IMR-90 (cell line): ENCODE data around the gene TSSC4. TPM values are rescaled to one million over a fixed set of nuclear protein-coding genes. Genes with fewer than 3 reads are reported as not detected.

Source experiments
- ATAC-seq: fragments of 200-7000 bp; cut with Tn5 transposase; 2 replicates; pipeline ENCODE4 v1.9.1; 2020; ENCODE audit warnings: low read depth, mild to moderate bottlenecking, moderate library complexity
- BruUV-seq: library from RNA; stranded (reverse); fragments of 400-500 nt; replicated peaks from 2 replicates; lab custom pipeline; 2021; lab: Mats Ljungman, UMichigan
- CTCF ChIA-PET: fragments of 300-600 bp; formaldehyde crosslinking; extraction: SDS; loops from one replicate; lab custom pipeline; 2021; ENCODE audit warnings: antibody characterized with exemption; lab: Yijun Ruan, JAX
- POLR2A ChIA-PET: fragments of 300-600 bp; sonication (Branson Sonifier 250); formaldehyde crosslinking; loops from one replicate; lab custom pipeline; 2022; ENCODE audit warnings: antibody characterized with exemption; ENCODE audit not compliant: unreplicated experiment; lab: Charles Lee
- DNase-seq: peaks from one replicate; pipeline ENCODE4 v3.0.0; 2013
- H2AFZ ChIP-seq: replicated peaks from 2 replicates; pipeline ENCODE3; 2013; ENCODE audit warnings: low read length, mild to moderate bottlenecking; ENCODE audit not compliant: poor library complexity
- H2AK5ac ChIP-seq: 2 replicates; pipeline ENCODE4 v1.6.1; 2013; ENCODE audit warnings: low read depth, low read length, inconsistent platforms
- H2AK9ac ChIP-seq: replicated peaks from 2 replicates; pipeline ENCODE3; 2013; ENCODE audit warnings: mild to moderate bottlenecking, low read depth, low read length, moderate library complexity; ENCODE audit not compliant: poor library complexity
- H2BK120ac ChIP-seq: 2 replicates; pipeline ENCODE4 v1.6.1; 2013; ENCODE audit warnings: low read depth, low read length, inconsistent platforms
- H2BK15ac ChIP-seq: 3 replicates; pipeline ENCODE4 v1.6.1; 2013; ENCODE audit warnings: low read depth, low read length, inconsistent platforms
- H2BK20ac ChIP-seq: 2 replicates; pipeline ENCODE4 v1.6.1; 2013; ENCODE audit warnings: low read depth, mild to moderate bottlenecking, inconsistent platforms, low read length, moderate library complexity
- H2BK5ac ChIP-seq: 2 replicates; pipeline ENCODE4 v1.6.1; 2013; ENCODE audit warnings: mild to moderate bottlenecking, low read depth, low read length, inconsistent platforms; ENCODE audit not compliant: poor library complexity, severe bottlenecking
- H3K14ac ChIP-seq: replicated peaks from 2 replicates; pipeline ENCODE4 v1.6.1; 2013; ENCODE audit warnings: low read depth, low read length, inconsistent platforms
- H3K18ac ChIP-seq: 2 replicates; pipeline ENCODE4 v1.6.1; 2013; ENCODE audit warnings: low read depth, low read length, control low read depth
- H3K23ac ChIP-seq: 2 replicates; pipeline ENCODE4 v1.6.1; 2013; ENCODE audit warnings: low read depth, low read length, inconsistent platforms
- H3K27ac ChIP-seq: 2 replicates; pipeline ENCODE4 v1.5.1; 2013; ENCODE audit warnings: mild to moderate bottlenecking, control low read depth, low read length; ENCODE audit not compliant: insufficient read depth
- H3K27me3 ChIP-seq: 2 replicates; pipeline ENCODE4 v1.6.1; 2013; ENCODE audit warnings: low read length; ENCODE audit not compliant: control insufficient read depth, insufficient read depth
- H3K36me3 ChIP-seq: 2 replicates; pipeline ENCODE4 v1.6.1; 2013; ENCODE audit warnings: low read length, mixed read lengths; ENCODE audit not compliant: control insufficient read depth, insufficient read depth
- H3K4ac ChIP-seq: 2 replicates; pipeline ENCODE4 v1.6.1; 2013; ENCODE audit warnings: low read depth, low read length, inconsistent platforms
- H3K4me1 ChIP-seq: 2 replicates; pipeline ENCODE4 v1.6.1; 2013; ENCODE audit warnings: low read length, mixed read lengths; ENCODE audit not compliant: control insufficient read depth, insufficient read depth
- H3K4me2 ChIP-seq: 2 replicates; pipeline ENCODE4 v1.6.1; 2013; ENCODE audit warnings: low read depth, mild to moderate bottlenecking, control low read depth, low read length, moderate library complexity
- H3K4me3 ChIP-seq: 2 replicates; pipeline ENCODE4 v1.5.1; 2013; ENCODE audit warnings: low read depth, mild to moderate bottlenecking, control low read depth, low read length, moderate library complexity; ENCODE audit not compliant: insufficient read depth
- H3K56ac ChIP-seq: 2 replicates; pipeline ENCODE4 v1.6.1; 2013; ENCODE audit warnings: low read length, inconsistent platforms; ENCODE audit not compliant: insufficient read depth; ENCODE audit errors: extremely low read depth
- H3K79me1 ChIP-seq, 2 experiments: 2 replicates each; pipeline ENCODE4 v1.6.1; 2013; ENCODE audit warnings: low read length in 2 of 2, inconsistent platforms in 1 of 2, low read depth in 1 of 2
- H3K9ac ChIP-seq: 2 replicates; pipeline ENCODE4 v1.6.1; 2013; ENCODE audit warnings: low read depth, low read length, control low read depth
- H3K9me1 ChIP-seq: 2 replicates; pipeline ENCODE4 v1.6.1; 2013; ENCODE audit warnings: low read length, inconsistent platforms; ENCODE audit not compliant: insufficient read depth
- H3K9me3 ChIP-seq: 2 replicates; pipeline ENCODE4 v1.6.1; 2013; ENCODE audit warnings: low read length; ENCODE audit not compliant: control insufficient read depth, insufficient read depth
- H4K20me1 ChIP-seq: 2 replicates; pipeline ENCODE4 v1.6.1; 2013; ENCODE audit warnings: low read length, inconsistent platforms; ENCODE audit not compliant: insufficient read depth
- H4K5ac ChIP-seq: 2 replicates; pipeline ENCODE4 v1.6.1; 2013; ENCODE audit warnings: mild to moderate bottlenecking, low read depth, low read length, control low read depth
- H4K8ac ChIP-seq, 2 experiments: 2 replicates each; pipeline ENCODE4 v1.6.1; 2013; ENCODE audit warnings: low read depth in 2 of 2, low read length in 2 of 2, control low read depth in 1 of 2, inconsistent platforms in 1 of 2
- H4K91ac ChIP-seq: 2 replicates; pipeline ENCODE4 v1.6.1; 2013; ENCODE audit warnings: low read depth, low read length, inconsistent platforms; ENCODE audit not compliant: insufficient read depth
- BHLHE40 ChIP-seq: fragments of 150-350 bp; IDR thresholded peaks from 2 replicates; pipeline ENCODE4 v1.6.1; 2016; ENCODE audit warnings: mild to moderate bottlenecking, low read depth, low read length
- CEBPB ChIP-seq: IDR thresholded peaks from 2 replicates; pipeline ENCODE4 v1.6.1; 2012; ENCODE audit warnings: low read depth, low read length, improper control_type of control experiment
- ELK1 ChIP-seq: fragments of 150-350 bp; IDR thresholded peaks from 2 replicates; pipeline ENCODE4 v1.6.1; 2016; ENCODE audit warnings: low read depth, mild to moderate bottlenecking, low read length, moderate library complexity, borderline replicate concordance
- FOS ChIP-seq: fragments of 150-350 bp; IDR thresholded peaks from 2 replicates; pipeline ENCODE4 v1.6.1; 2016; ENCODE audit warnings: low read depth, low read length
- MXI1 ChIP-seq: IDR thresholded peaks from 2 replicates; pipeline ENCODE4 v1.6.1; 2012; ENCODE audit warnings: low read depth, mild to moderate bottlenecking, low read length, moderate library complexity, borderline replicate concordance
- RAD21 ChIP-seq: IDR thresholded peaks from 2 replicates; pipeline ENCODE4 v1.6.1; 2012; ENCODE audit warnings: low read length, improper control_type of control experiment
- RFX5 ChIP-seq: IDR thresholded peaks from 2 replicates; pipeline ENCODE4 v1.8.0; 2012; ENCODE audit warnings: low read depth, mild to moderate bottlenecking, low read length, moderate library complexity
- USF2 ChIP-seq: fragments of 150-350 bp; IDR thresholded peaks from 2 replicates; pipeline ENCODE4 v1.6.1; 2017; ENCODE audit warnings: mild to moderate bottlenecking, antibody characterized with exemption, low read length, low read depth
- WGBS, 2 experiments: methylation state at CpG; one replicate each; pipeline versions ENCODE4 v1.1.5 to v1.1.7; 2013; ENCODE audit warnings: missing lambda C conversion rate in 2 of 2; ENCODE audit not compliant: insufficient read length in 1 of 2; ENCODE audit errors: extremely low coverage in 2 of 2; 5-methylcytosine and 5-hydroxymethylcytosine counted together
- dilution Hi-C: fragments of 300-500 bp; cut with HindIII; formaldehyde crosslinking; loops from one replicate; pipeline ENCODE4 v1.14.3; 2018; ENCODE audit warnings: low sequenced_read_pairs; ENCODE audit not compliant: unreplicated experiment
- in situ Hi-C: fragments of 300-500 bp; cut with MboI; formaldehyde crosslinking; loops from 3 replicates; pipeline ENCODE4 v1.14.3; 2019; ENCODE audit warnings: low sequenced_read_pairs, inconsistent platforms, mixed read lengths
- intact Hi-C: fragments of 100-400 bp; cut with micrococcal nuclease; formaldehyde crosslinking; loops from 2 replicates; pipeline ENCODE4 v1.10.0; 2022
- polyA plus RNA-seq, 3 experiments: library from polyadenylated mRNA; depleted of rRNA; stranded (reverse); fragments of >200 nt; gene quantifications; 2 replicates each; pipeline ENCODE4 v1.2.3, GENCODE V29; 2012; ENCODE audit warnings: low replicate concordance in 1 of 3
- total RNA-seq: library from RNA; depleted of rRNA; stranded (reverse); fragments of >200 nt; gene quantifications from 2 replicates; pipeline ENCODE4 v1.2.3, GENCODE V29; 2012

TSSC4 gene
- total and polyA plus RNA-seq, 2 of the 4 experiments (the other 2 are of a cell fraction) = 34.9 to 40.0 TPM

GRCh38 chr11:2451336-2451735 is 50.8 kb downstream of the TSSC4 start:
- H3K79me1 ChIP-seq = no peaks in the 10 kb centered on the region
- no peak overlapping the region for H3K4ac ChIP-seq
- no peak overlapping the region for H2AK9ac ChIP-seq
- H4K8ac ChIP-seq = no peak overlapping the region
- H3K23ac ChIP-seq = no peak overlapping the region
- BruUV-seq = no TSS peak
- H3K14ac ChIP-seq = no peak overlapping the region
- TF ChIP-seq USF2 = no peak
- no peak for TF ChIP-seq RFX5
- TF ChIP-seq MXI1 = no peak
- no peak for TF ChIP-seq CEBPB
- TF ChIP-seq ELK1 = no peak
- no peak for TF ChIP-seq RAD21
- no peak for TF ChIP-seq BHLHE40
- no peak for TF ChIP-seq FOS
- no peak for DNase-seq
- H4K20me1 ChIP-seq = no peaks in the 10 kb centered on the region
- H4K91ac ChIP-seq = no peak overlapping the region
- no peaks in the 10 kb centered on the region for H3K9me1 ChIP-seq
- POLR2A ChIA-PET = no interaction called here
- H3K9me3 ChIP-seq = no peaks in the 10 kb centered on the region; the same call in 1 of the 2 replicates
- no peak overlapping the region for H3K56ac ChIP-seq
- no peak overlapping the region for H3K18ac ChIP-seq
- no peak overlapping the region for H2BK5ac ChIP-seq
- 69% methylated on average over 7 of the region's 15 CpGs; no CpG with 5 or more reads in 1 of the 2 experiments for WGBS, 2 experiments
- H4K5ac ChIP-seq = no peak overlapping the region
- no peak overlapping the region for H2AK5ac ChIP-seq
- dilution Hi-C loops (no loop called here), intact Hi-C loops (no loop called here), in situ Hi-C loops (no loop called here)
- no peak overlapping the region for H2BK20ac ChIP-seq
- H2BK120ac ChIP-seq = no peak overlapping the region
- H2AFZ ChIP-seq = no peak overlapping the region
- CTCF ChIA-PET = no interaction called here
- ATAC-seq = no peak
- no peak overlapping the region for H3K27ac ChIP-seq
- H2BK15ac ChIP-seq = no peak overlapping the region
- H3K36me3 ChIP-seq = no peaks in the 10 kb centered on the region
- H3K9ac ChIP-seq = no peak overlapping the region
- no peak overlapping the region for H3K4me2 ChIP-seq
- peaks cover 44% of the 10 kb centered on the region for H3K27me3 ChIP-seq
- H3K4me3 ChIP-seq = no peak overlapping the region
- no peaks in the 10 kb centered on the region for H3K4me1 ChIP-seq
